Keratinocyte (primary cell): Measurements from ENCODE around the gene PAPPA2.

Experiments used
- EZH2 ChIP-seq: IDR thresholded peaks from one replicate; pipeline ENCODE4 v1.6.1; 2012; ENCODE audit warnings: inconsistent platforms, mild to moderate bottlenecking, low read length, moderate library complexity
- TF ChIP-seq, protein P1 (sequence below), 3 experiments: IDR thresholded peaks in 1 of 3; conservative IDR thresholded peaks in 1 of 3; optimal IDR thresholded peaks in 1 of 3; 2 replicates in 2 of 3; 3 replicates in 1 of 3; pipeline versions ENCODE3 to v1.5.1; 2011; ENCODE audit warnings: low read length in 3 of 3, mild to moderate bottlenecking in 3 of 3, moderate library complexity in 2 of 3, control low read depth in 1 of 3, inconsistent platforms in 1 of 3; ENCODE audit not compliant: insufficient read depth in 2 of 3; ENCODE audit errors: extremely low read depth in 1 of 3

DNA sequence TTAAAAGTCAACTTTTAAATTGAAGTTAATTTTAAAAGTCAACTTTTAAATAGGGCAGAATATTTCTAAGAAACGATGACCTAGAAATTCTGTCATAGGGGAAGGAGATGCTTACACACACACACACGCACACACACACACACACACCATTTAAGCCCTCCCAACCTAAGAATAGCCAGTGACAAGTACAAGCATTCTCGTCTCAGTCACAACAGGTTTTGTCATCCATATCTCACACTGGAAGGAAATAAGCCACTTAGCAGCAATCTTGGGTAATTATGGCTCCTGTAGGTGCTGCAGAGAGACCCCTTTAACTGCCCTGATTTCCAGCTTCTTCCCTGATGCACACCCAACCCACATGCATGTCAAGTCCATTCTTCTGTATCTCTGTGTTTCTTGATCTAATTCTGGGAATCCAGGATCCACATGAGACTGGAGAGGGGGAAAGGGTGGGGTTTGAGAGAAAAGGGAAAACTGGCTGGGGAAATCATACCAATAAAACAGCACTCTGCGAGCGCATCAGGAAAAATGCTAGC, 338.1 kb downstream of the PAPPA2 start:
- TF ChIP-seq, protein P1, sequence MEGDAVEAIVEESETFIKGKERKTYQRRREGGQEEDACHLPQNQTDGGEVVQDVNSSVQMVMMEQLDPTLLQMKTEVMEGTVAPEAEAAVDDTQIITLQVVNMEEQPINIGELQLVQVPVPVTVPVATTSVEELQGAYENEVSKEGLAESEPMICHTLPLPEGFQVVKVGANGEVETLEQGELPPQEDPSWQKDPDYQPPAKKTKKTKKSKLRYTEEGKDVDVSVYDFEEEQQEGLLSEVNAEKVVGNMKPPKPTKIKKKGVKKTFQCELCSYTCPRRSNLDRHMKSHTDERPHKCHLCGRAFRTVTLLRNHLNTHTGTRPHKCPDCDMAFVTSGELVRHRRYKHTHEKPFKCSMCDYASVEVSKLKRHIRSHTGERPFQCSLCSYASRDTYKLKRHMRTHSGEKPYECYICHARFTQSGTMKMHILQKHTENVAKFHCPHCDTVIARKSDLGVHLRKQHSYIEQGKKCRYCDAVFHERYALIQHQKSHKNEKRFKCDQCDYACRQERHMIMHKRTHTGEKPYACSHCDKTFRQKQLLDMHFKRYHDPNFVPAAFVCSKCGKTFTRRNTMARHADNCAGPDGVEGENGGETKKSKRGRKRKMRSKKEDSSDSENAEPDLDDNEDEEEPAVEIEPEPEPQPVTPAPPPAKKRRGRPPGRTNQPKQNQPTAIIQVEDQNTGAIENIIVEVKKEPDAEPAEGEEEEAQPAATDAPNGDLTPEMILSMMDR (optimal IDR thresholded peaks at IDR 0.05 in 1 of 3, IDR thresholded peaks at IDR 0.05 in 1 of 3, conservative IDR thresholded peaks at IDR 0.05 in 1 of 3; ENCODE audit: extremely low read depth in 1 of 3, insufficient read depth in 2 of 3, low read length in 3 of 3) = no peak
- no peak for TF ChIP-seq EZH2
